Skeletal muscle cell (primary cell): ENCODE measurements around the gene METTL13.
A peak's percentile ranks its signal among the peaks of the same experiment; 100 is the strongest.

Source experiments
- DNase-seq: peaks from one replicate; pipeline ENCODE4 v3.0.0-alpha.2; 2010; ENCODE audit warnings: low read depth
- H3K4me3 ChIP-seq: 2 replicates; pipeline ENCODE4 v1.5.1; 2011; ENCODE audit warnings: low read depth, mild to moderate bottlenecking, control low read depth, low read length, moderate library complexity

Gene METTL13

DNA sequence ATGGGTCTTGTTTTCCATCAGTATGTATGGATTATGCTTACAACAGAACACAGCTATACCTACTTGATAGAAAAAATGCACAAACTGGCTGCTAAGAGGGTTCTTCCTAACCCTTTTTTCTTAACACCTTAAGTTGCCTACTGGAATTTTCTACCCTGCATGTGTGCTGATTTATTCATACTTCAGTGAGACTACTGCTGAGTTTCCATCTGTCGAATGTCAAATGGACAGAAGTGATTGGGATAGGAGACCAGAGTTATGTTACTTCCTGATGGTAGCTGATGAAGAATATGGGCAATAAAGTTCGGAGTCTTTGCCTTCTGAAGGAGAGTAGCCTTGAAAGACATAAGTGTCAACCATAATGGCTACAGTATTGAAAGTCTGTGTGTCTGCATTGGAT is 53.4 kb downstream of the METTL13 start:
- no peak for DNase-seq
- H3K4me3 ChIP-seq: no peak overlapping the region

DNA sequence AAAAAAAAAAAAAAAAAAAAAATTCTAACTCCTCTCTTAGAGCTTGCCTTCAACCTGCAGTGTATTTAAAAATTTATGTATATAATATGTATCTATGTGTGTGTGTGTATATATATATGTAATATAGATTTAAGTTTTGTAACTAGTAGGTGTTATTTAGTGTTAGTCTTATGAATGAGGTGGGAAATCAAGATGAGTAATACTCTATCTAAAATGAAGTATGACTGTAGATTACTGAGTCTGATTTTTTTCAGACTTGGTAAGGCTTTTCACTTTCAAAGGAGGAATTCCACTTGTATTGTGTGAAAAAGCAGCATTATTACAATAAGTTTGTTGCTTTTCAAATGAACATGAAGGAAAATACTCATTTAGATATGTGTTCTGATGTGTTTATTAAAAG is 54.4 kb downstream of the METTL13 start:
- H3K4me3 ChIP-seq: no peak overlapping the region
- no peak for DNase-seq

GRCh38 chr1:171841050-171841910 is 59.8 kb downstream of the METTL13 start, which contains the start of gene DNM3:
Gene DNM3 (plus strand): TSS chr1:171841498. CDS start chr1:171841657, 159 bp downstream.
- DNase-seq: peak; percentile 45
- H3K4me3 ChIP-seq: peak within 1 kb of the TSS; percentile 70

- peak overlapping the region; percentile 70 for H3K4me3 ChIP-seq
- no peak for DNase-seq
Measured at GRCh38 chr1:171841931-171842761, 60.7 kb downstream of the METTL13 start.

GRCh38 chr1:171844381-171844780 is 62.9 kb downstream of the METTL13 start:
- DNase-seq: no peak
- H3K4me3 ChIP-seq: no peak overlapping the region

DNA sequence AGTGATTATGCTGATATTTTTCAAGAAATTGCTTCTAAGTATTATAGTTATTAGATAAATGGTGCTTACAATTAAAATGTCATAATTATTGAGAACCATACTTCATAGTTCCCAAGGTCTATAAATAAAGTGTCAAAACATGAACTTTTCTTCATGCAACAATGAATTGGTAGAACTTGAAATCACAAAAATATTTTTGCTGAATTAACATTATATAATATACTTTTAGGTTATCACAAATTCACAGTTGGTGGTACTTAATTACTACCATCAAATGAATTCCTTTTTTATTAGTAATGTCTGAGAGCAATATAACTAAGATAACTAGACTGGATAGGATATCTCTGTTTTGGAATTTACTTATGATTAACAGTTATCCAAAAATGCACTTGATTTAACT is 64.5 kb downstream of the METTL13 start:
- no peak overlapping the region for H3K4me3 ChIP-seq
- DNase-seq: no peak
